ENCODE results near the gene TRIM29. TPM values are rescaled to one million over a fixed set of nuclear protein-coding genes. Genes with fewer than 3 reads are reported as not detected.

TRIM29 gene
- total and polyA plus RNA-seq, 10 of the 15 experiments (the other 5 are each of a cell fraction or from before 2014, with no cell fraction given): 0.08 to 0.67 (median 0.26) TPM; not detected in 5

- ChIA-PET RAD21 (ENCODE audit: unreplicated experiment) (no interaction called here), CTCF (no interaction called here), POLR2A (no interaction called here), SMC1A (ENCODE audit: uncharacterized antibody, unreplicated experiment) (no interaction called here)
- in situ Hi-C loops (cut with MboI): no loop called here
- FAIRE-seq (no peak), DNase-seq (ENCODE audit: low read depth, low spot score) (no peak), ATAC-seq (no peak)
- Histone ChIP-seq H3K9ac (ENCODE audit: control insufficient read depth, insufficient read depth, low read length) (no peak overlapping the region), H3K27ac (ENCODE audit: control insufficient read depth, insufficient read depth) (no peak overlapping the region), H4K20me1 (ENCODE audit: control insufficient read depth, insufficient read depth) (no peaks in the 10 kb centered on the region), H3K36me3 (ENCODE audit: control insufficient read depth in 2 of 2, insufficient read depth in 2 of 2, low read length in 1 of 2) (no peaks in the 10 kb centered on the region), H3K79me2 (ENCODE audit: control insufficient read depth, insufficient read depth, low read length) (no peaks in the 10 kb centered on the region), H3K4me2 (ENCODE audit: control insufficient read depth, insufficient read depth) (no peak overlapping the region), H3K27me3 (replicated peaks in 1 of 2; ENCODE audit: control insufficient read depth in 2 of 2, insufficient read depth in 2 of 2, low read length in 1 of 2) (peaks cover 7 to 12% of the 10 kb centered on the region in 2 experiments; a peak in 3 of 4 replicates), H3K9me3 (replicated peaks; ENCODE audit: control insufficient read depth, insufficient read depth, low read length) (no peaks in the 10 kb centered on the region), H3K4me3 (no peak overlapping the region), H3K4me1 (ENCODE audit: control insufficient read depth, insufficient read depth, low read length) (no peaks in the 10 kb centered on the region), H2AFZ (ENCODE audit: control insufficient read depth, low read depth, low read length) (no peak overlapping the region)
- intact Hi-C loops (cut with micrococcal nuclease; ENCODE audit: unreplicated experiment): no loop called here
- TF ChIP-seq ZBTB33 (IDR thresholded peaks at IDR 0.05): no peak
- no peak for TF ChIP-seq CBFB (IDR thresholded peaks at IDR 0.05; ENCODE audit: low read depth)
- no peak for TF ChIP-seq SUZ12 (IDR thresholded peaks at IDR 0.05; ENCODE audit: unreplicated experiment)
- TF ChIP-seq TCF7 (IDR thresholded peaks at IDR 0.05; ENCODE audit: borderline replicate concordance): no peak
- no peak for TF ChIP-seq SIX5 (IDR thresholded peaks at IDR 0.05; ENCODE audit: low read depth, low read length, severe bottlenecking)
- TF ChIP-seq PRDM15 (CRISPR knock-in tag; IDR thresholded peaks at IDR 0.05): no peak
- no peak for TF ChIP-seq ZNF24 (IDR thresholded peaks at IDR 0.05)
- no peak for TF ChIP-seq SRF (IDR thresholded peaks at IDR 0.05; ENCODE audit: low read depth in 2 of 2, low read length in 2 of 2)
- TF ChIP-seq ZNF217 (IDR thresholded peaks at IDR 0.05): no peak
- TF ChIP-seq ZNF384 (IDR thresholded peaks at IDR 0.05; ENCODE audit: borderline replicate concordance, low read depth, low read length): no peak
- TF ChIP-seq ETV6 (conservative IDR thresholded peaks at IDR 0.05 in 1 of 2, IDR thresholded peaks at IDR 0.05 in 1 of 2; ENCODE audit: borderline replicate concordance in 1 of 2, low read depth in 1 of 2): no peak
- 10% methylated on average over 5 of the region's 5 CpGs for WGBS (ENCODE audit: insufficient coverage, insufficient replicate concordance, low lambda C conversion rate, missing lambda C conversion rate)
- no TSS peak for BruUV-seq (replicated peaks)
Measured at GRCh38 chr11:120147950-120148270, 10.0 kb upstream of the TRIM29 start.
